SK-N-MC (cell line): ENCODE data around the gene EFHD1.

ENCODE experiments used
- DNase-seq: peaks from one replicate; pipeline ENCODE4 v3.0.0-alpha.2; 2011; ENCODE audit warnings: low read depth, low spot score
- H3K27ac ChIP-seq: fragments of 200-600 bp; sonication (generic); 2 replicates; pipeline ENCODE4 v1.5.1; 2016; ENCODE audit warnings: mixed run types
- H3K36me3 ChIP-seq: fragments of 200-600 bp; sonication (generic); 2 replicates; pipeline ENCODE4 v1.6.1; 2017; ENCODE audit warnings: antibody characterized with exemption, low read length, mixed read lengths; ENCODE audit not compliant: insufficient read depth
- H3K4me3 ChIP-seq: fragments of 200-600 bp; sonication (generic); 2 replicates; pipeline ENCODE4 v1.5.1; 2016
- H3K9ac ChIP-seq: fragments of 200-600 bp; sonication (generic); 2 replicates; pipeline ENCODE4 v1.8.0; 2017; ENCODE audit warnings: mixed run types, mixed read lengths; ENCODE audit not compliant: insufficient read length
- H3K9me3 ChIP-seq: fragments of 200-600 bp; sonication (generic); 2 replicates; pipeline ENCODE4 v1.6.1; 2017; ENCODE audit warnings: low read depth, mild to moderate bottlenecking, antibody characterized with exemption, low read length, moderate library complexity, mixed read lengths
- EZH2 ChIP-seq: fragments of 200-600 bp; sonication (generic); IDR thresholded peaks from one replicate; pipeline ENCODE4 v1.6.1; 2017; ENCODE audit warnings: antibody characterized with exemption
- FOXP2 ChIP-seq: optimal IDR thresholded peaks from 2 replicates; pipeline ENCODE3; 2011; ENCODE audit warnings: mild to moderate bottlenecking, moderate library complexity; ENCODE audit not compliant: insufficient read depth; ENCODE audit errors: extremely low read length, control extremely low read depth
- POLR2AphosphoS5 ChIP-seq: IDR thresholded peaks from 2 replicates; pipeline ENCODE4 v1.6.1; 2012; ENCODE audit warnings: mild to moderate bottlenecking, low read depth, low read length, borderline replicate concordance

The EFHD1 gene

DNA sequence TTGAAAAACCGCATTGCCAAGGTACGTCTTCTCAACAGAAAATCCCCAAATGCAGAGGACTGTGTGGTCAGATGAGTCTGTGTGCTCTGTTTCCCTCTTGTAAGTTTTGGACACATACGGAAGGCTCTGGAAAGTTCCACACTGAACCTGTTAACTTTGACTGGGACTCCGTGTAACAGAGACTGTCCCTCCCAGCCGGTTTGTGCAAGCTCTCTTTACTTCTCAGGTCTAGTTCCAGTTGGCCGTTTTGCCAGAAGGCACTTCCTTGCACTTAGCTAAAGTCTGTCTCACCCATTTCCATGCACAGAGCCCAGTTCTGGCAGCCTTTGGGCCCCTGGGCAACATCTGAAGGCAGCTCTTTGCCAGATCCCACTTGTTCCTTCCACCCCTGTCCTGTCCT lies 22.0 kb downstream of the EFHD1 start:
- no peak for TF ChIP-seq POLR2AphosphoS5
- no peak for TF ChIP-seq EZH2
- TF ChIP-seq FOXP2, result no peak

DNA sequence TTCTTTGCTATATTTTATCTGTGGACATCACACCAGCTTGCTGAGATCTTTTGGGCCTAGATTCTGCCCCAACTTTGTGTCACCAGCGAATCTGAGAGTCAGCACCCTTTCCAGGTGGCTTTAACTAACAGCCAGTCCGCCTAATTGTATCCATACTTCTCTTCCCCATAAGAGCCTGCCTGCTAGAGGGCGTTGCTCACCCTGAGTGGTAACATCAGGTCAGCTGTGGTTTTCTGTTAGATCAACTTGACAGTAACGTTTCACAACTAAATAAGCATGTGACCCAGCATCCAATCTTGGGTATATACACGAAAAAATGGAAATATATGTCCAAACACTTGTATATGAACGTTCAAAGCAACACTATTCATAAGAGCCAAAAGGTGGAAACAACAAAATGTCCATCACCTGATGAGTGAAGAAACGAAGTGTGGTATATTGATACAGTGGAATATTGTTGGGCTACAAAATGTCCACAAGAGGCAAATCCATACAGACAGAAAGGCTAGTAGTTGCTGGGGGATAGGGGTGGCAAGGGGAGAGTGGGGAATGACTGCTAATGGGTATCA lies 24.9 kb downstream of the EFHD1 start:
- H3K27ac ChIP-seq, result no peak overlapping the region
- no peaks in the 10 kb centered on the region for H3K9me3 ChIP-seq
- DNase-seq, result no peak
- no peak for TF ChIP-seq FOXP2
- no peak for TF ChIP-seq EZH2
- no peak for TF ChIP-seq POLR2AphosphoS5
- H3K9ac ChIP-seq, result no peak overlapping the region
- H3K36me3 ChIP-seq, result no peaks in the 10 kb centered on the region
- H3K4me3 ChIP-seq, result no peak overlapping the region

More for the DNA sequence above, 22.0 kb downstream of the EFHD1 start:
- Histone ChIP-seq H3K9me3 (no peaks in the 10 kb centered on the region), H3K4me3 (no peak overlapping the region), H3K36me3 (no peaks in the 10 kb centered on the region), H3K27ac (no peak overlapping the region), H3K9ac (no peak overlapping the region)
- no peak for DNase-seq

DNA sequence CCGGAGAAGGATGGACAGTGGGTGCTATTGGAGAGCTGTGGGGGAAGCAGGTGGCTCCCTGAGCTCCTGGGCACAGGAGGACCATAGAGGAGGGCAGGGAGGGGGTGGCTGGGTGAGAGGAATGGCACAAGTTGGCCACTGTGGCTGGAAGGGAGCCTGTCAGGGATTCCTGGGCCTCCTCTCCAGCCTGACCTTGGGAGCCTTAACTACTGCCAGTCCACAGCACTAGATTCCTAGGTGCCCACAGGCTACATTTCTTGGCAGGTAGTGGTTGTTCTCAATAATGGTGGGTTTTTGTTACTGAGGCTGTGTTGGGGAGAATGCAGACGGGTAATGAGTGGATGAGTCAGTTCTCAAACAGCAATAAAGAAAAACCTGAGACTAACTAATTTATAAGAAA lies 26.0 kb downstream of the EFHD1 start:
- no peak overlapping the region for H3K27ac ChIP-seq
- H3K9ac ChIP-seq, result no peak overlapping the region
- no peak for TF ChIP-seq EZH2
- no peak for TF ChIP-seq POLR2AphosphoS5
- no peak for TF ChIP-seq FOXP2
- no peaks in the 10 kb centered on the region for H3K9me3 ChIP-seq
- DNase-seq, result no peak
- H3K4me3 ChIP-seq, result no peak overlapping the region
- no peaks in the 10 kb centered on the region for H3K36me3 ChIP-seq

DNA sequence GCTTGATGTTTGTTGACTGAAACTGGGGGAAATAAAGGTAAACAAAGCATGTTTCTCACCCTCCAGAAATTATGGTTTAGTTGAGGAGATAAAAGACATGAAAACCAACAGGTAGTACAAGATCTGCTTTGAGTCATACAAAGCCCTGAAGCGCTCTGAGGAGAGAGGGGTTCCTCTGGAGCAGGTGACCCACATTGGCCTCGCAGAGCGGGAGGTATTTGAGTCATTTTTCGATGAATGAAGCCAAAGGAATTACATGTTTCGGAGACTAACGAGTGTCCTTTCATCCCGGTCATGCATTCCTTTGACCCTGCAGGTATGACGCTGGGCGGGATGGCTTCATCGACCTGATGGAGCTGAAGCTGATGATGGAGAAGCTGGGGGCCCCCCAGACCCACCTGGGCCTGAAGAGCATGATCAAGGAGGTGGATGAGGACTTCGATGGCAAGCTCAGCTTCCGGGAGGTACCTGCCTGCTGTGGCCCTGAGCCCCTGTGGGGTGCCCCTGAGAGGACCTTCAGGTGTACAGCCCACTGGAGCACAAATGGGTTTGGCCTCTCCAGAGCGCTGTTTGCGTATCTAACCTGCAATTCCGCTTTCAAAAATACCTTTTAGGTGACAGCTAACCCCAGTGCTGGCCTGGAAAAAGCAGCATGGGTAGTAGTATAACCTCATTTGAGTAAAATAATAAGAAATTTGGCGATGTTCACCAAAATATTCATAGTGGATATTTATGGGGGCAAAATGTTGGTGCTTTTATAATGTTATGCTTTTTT lies 29.3 kb downstream of the EFHD1 start:
- H3K4me3 ChIP-seq, result no peak overlapping the region
- no peak overlapping the region for H3K27ac ChIP-seq

DNA sequence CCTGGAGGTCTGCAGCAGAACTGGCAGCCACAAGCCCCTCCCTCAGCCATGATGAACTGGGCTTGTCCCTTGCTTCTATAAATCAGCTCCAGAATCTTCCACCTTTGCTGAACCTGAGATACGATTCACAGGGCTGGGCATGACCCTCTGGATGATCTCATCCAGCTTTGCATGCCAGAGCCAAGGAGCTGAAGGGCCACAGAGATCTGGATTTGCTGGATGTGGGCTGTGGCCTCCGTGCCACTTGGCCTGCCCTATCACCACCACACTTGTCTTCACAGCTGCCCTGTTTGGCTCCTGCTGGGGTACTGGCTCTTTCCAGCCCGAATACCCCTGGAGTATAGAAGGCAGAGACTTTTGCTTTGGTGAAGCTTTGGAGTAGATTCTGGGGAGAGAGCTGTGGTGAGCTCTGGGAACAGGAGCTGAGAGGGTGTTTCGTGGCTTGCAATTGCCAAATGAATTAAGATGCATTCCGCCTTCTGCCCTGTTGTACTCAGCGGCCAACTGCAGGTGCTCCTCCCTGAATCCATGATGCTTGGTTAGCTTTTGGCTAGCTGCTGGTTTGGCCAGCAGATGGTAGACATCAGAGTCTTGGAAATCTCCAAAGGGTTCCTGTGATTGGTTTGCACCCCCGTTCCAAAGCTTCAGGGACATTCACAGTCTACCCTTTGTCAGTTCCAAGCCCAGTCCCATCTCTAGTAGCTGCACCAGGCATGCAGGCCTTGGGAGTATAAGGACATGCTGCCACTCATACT lies 32.8 kb downstream of the EFHD1 start:
- H3K36me3 ChIP-seq, result no peaks in the 10 kb centered on the region
- H3K4me3 ChIP-seq, result no peak overlapping the region
- DNase-seq, result no peak
- no peaks in the 10 kb centered on the region for H3K9me3 ChIP-seq
- TF ChIP-seq POLR2AphosphoS5 (no peak), EZH2 (no peak), FOXP2 (no peak)
- no peak overlapping the region for H3K27ac ChIP-seq
- no peak overlapping the region for H3K9ac ChIP-seq

More for the DNA sequence above, 29.3 kb downstream of the EFHD1 start:
- H3K9me3 ChIP-seq, result no peaks in the 10 kb centered on the region
- H3K36me3 ChIP-seq, result no peaks in the 10 kb centered on the region
- H3K9ac ChIP-seq, result no peak overlapping the region
- TF ChIP-seq POLR2AphosphoS5 (no peak), FOXP2 (no peak), EZH2 (no peak)
- no peak for DNase-seq

DNA sequence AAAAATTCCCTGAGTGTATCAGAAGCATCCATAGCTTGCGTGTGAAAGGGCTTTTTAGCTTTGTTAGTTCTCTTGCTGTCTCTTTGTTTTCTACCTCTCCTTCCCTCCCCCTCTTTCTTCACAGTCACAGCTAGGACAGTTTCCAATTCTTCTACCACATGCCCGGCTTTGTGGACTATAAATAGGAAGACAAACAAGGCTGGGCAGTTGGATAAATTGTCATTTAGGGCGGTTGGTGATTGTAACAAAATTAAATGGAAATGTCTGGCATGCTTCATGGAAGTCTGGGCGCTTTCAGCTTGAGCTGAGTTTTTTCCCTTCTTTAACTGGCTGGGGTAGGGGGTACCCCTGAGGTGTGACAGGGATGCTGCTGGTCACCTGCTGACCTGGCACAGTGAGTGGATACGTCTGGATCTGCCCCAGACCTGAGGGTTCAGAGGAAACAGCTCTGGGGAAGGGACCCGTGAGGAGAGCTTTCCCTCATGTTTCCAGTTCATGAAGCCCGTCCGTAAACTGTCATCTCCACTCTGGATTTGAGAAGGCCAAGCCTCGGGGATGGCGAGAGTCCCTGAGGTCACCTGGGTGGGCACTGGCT lies 34.7 kb downstream of the EFHD1 start:
- DNase-seq, result no peak
- H3K36me3 ChIP-seq, result no peaks in the 10 kb centered on the region
- TF ChIP-seq FOXP2, result no peak
- TF ChIP-seq EZH2, result no peak
- no peak for TF ChIP-seq POLR2AphosphoS5

DNA sequence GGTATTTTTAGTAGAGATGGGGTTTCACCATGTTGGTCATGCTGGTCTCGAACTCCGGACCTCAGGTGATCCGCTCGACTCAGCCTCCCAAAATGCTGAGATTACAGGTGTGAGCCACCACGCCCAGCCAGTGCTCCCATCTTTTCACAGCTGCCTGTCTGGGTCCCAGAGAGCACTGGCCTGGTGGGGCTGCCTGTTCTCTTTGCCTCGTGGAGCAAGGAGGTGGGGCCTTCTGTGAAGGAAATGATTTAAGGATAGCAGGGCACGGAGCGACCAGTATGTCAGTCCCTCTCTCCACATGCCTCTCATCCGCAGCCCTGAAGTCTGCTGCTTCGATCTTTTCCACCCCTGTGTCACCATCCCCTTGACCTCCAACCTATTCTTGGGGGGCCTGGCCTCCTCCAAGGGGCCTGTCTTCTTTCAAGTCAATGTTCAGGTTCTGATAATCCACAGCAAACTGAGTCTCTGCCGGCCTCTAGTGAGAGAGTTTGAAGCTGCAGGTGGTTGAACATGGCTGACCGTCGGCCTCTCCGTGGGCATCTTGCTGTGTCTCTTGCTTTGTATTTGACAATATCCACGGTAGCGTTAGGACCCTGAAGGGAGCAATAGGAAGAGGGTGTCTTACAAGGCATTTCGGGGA lies 35.5 kb downstream of the EFHD1 start:
- Histone ChIP-seq H3K9ac (no peak overlapping the region), H3K9me3 (no peaks in the 10 kb centered on the region), H3K36me3 (no peaks in the 10 kb centered on the region), H3K4me3 (no peak overlapping the region), H3K27ac (no peak overlapping the region)
- TF ChIP-seq POLR2AphosphoS5, result no peak
- no peak for TF ChIP-seq EZH2
- no peak for TF ChIP-seq FOXP2
- no peak for DNase-seq

More for the DNA sequence above, 34.7 kb downstream of the EFHD1 start:
- Histone ChIP-seq H3K27ac (no peak overlapping the region), H3K9me3 (no peaks in the 10 kb centered on the region), H3K4me3 (no peak overlapping the region), H3K9ac (no peak overlapping the region)
